Mesothelial cell of epicardium (in vitro differentiated cells): Measurements from ENCODE around the gene SNCAIP. TPM values are rescaled to one million over a fixed set of nuclear protein-coding genes. Genes with fewer than 3 reads are reported as not detected.

Experiments
- DNase-seq, 2 experiments: peaks; one replicate each; pipeline ENCODE4 v3.0.0; 2021; ENCODE audit warnings: low spot score in 2 of 2; ENCODE audit not compliant: unreplicated experiment in 2 of 2
- H3K27ac Mint-ChIP-seq: 2 replicates; pipeline ENCODE4 v1.8.0; 2021; ENCODE audit warnings: mixed read lengths
- H3K27me3 Mint-ChIP-seq: 2 replicates; pipeline ENCODE4 v1.8.0; 2021; ENCODE audit warnings: low read depth, mixed read lengths
- H3K36me3 Mint-ChIP-seq: 2 replicates; pipeline ENCODE4 v1.8.0; 2021; ENCODE audit warnings: mixed read lengths
- H3K4me1 Mint-ChIP-seq: 2 replicates; pipeline ENCODE4 v1.8.0; 2021; ENCODE audit warnings: mixed read lengths
- H3K4me3 Mint-ChIP-seq: 2 replicates; pipeline ENCODE4 v1.8.0; 2021; ENCODE audit warnings: mild to moderate bottlenecking, moderate library complexity, mixed read lengths
- H3K9me3 Mint-ChIP-seq: 2 replicates; pipeline ENCODE4 v1.8.0; 2021; ENCODE audit warnings: mixed read lengths
- CTCF ChIP-seq: fragments of 200-600 bp; sonication (generic); IDR thresholded peaks from one replicate; pipeline ENCODE4 v1.5.0; 2021; ENCODE audit warnings: antibody characterized with exemption; ENCODE audit not compliant: unreplicated experiment
- total RNA-seq: library from RNA; stranded (reverse); gene quantifications from 3 replicates; pipeline ENCODE4 v1.2.1, GENCODE V29; 2021

Gene SNCAIP
- total RNA-seq, 1 donor from 2014 or later = 102 TPM

- peak overlapping the region; percentile 78 for H3K27ac Mint-ChIP-seq
- peaks cover 60% of the 10 kb centered on the region for H3K4me1 Mint-ChIP-seq
- peaks cover 20% of the 10 kb centered on the region for H3K36me3 Mint-ChIP-seq
- no peak overlapping the region for H3K4me3 Mint-ChIP-seq
- no peak for TF ChIP-seq CTCF
- no peak for DNase-seq
- H3K27me3 Mint-ChIP-seq = no peaks in the 10 kb centered on the region
- no peaks in the 10 kb centered on the region for H3K9me3 Mint-ChIP-seq
Measured at GRCh38 chr5:122419142-122419894, 107.3 kb downstream of the SNCAIP start.

GRCh38 chr5:122420091-122420490 is 108.1 kb downstream of the SNCAIP start:
- DNase-seq = no peak
- TF ChIP-seq CTCF = no peak
- no peak overlapping the region for H3K4me3 Mint-ChIP-seq
- peaks cover 24% of the 10 kb centered on the region for H3K36me3 Mint-ChIP-seq
- peak overlapping the region; percentile 78 for H3K27ac Mint-ChIP-seq
- H3K4me1 Mint-ChIP-seq = peaks cover 55% of the 10 kb centered on the region
- no peaks in the 10 kb centered on the region for H3K9me3 Mint-ChIP-seq
- no peaks in the 10 kb centered on the region for H3K27me3 Mint-ChIP-seq

- no peak for DNase-seq
- TF ChIP-seq CTCF = no peak
- peak overlapping the region; percentile 19 for H3K27ac Mint-ChIP-seq
- H3K36me3 Mint-ChIP-seq = peaks cover 30% of the 10 kb centered on the region
- H3K4me3 Mint-ChIP-seq = no peak overlapping the region
- H3K9me3 Mint-ChIP-seq = no peaks in the 10 kb centered on the region
- H3K4me1 Mint-ChIP-seq = peaks cover 49% of the 10 kb centered on the region
- no peaks in the 10 kb centered on the region for H3K27me3 Mint-ChIP-seq
Measured at GRCh38 chr5:122420537-122421236, 108.7 kb downstream of the SNCAIP start.

DNA sequence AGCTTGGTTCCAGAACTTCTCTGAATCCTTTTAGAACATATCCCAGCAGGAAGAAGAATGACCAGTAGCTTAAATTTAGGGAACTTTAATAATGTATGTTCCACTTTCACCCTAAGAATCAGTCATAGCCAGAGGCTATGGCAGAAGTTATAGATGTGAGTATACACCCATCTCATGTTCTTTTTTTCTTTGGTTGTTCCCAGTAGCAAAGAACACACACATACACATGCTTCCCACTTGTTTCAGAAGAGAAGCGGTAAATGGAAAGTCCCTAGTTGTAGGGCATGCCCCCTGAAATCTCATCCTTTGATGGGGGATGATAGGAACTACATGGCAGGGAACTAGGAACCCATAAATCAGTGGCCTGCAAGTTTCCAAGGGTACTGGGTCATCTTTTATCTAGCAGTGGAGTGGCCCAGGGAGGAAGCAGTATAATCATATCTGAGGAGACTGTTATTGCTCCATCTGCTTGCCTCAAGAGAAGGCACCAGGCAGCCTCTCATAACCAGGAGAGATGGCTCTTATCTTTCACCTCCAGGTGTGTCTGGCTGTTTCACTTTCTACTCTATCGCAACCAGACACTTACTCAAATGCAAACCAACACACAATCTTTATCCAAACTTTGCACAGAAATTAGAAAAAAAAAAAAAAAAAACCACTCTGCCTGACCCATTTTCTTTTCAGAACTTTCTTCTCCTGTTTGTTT is 109.5 kb downstream of the SNCAIP start:
- H3K4me1 Mint-ChIP-seq = peaks cover 42% of the 10 kb centered on the region
- no peak overlapping the region for H3K4me3 Mint-ChIP-seq
- no peaks in the 10 kb centered on the region for H3K27me3 Mint-ChIP-seq
- H3K27ac Mint-ChIP-seq = peak overlapping the region; percentile 41
- no peak for DNase-seq
- peaks cover 33% of the 10 kb centered on the region for H3K36me3 Mint-ChIP-seq
- H3K9me3 Mint-ChIP-seq = no peaks in the 10 kb centered on the region
- TF ChIP-seq CTCF = no peak

DNA sequence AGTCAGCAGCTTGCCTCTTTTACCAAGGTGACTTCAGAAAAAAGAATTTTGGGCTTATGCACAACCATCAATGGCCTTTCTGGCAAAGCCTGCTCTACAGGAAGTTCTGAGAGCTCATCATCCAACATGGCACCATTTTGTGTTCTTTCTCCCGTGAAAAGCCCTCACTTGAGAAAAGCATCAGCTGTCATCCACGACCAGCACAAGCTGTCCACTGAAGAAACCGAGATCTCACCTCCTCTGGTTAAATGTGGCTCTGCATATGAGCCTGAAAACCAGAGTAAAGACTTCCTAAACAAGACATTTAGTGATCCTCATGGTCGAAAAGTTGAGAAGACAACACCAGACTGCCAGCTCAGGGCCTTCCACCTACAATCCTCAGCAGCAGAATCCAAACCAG is 111.2 kb downstream of the SNCAIP start:
- no peaks in the 10 kb centered on the region for H3K27me3 Mint-ChIP-seq
- no peak overlapping the region for H3K27ac Mint-ChIP-seq
- no peak for TF ChIP-seq CTCF
- H3K4me3 Mint-ChIP-seq = no peak overlapping the region
- DNase-seq = no peak
- peaks cover 39% of the 10 kb centered on the region for H3K4me1 Mint-ChIP-seq
- H3K36me3 Mint-ChIP-seq = peaks cover 41% of the 10 kb centered on the region
- H3K9me3 Mint-ChIP-seq = peaks cover 1% of the 10 kb centered on the region
